BJ (cell line): Measurements from ENCODE around the gene OSBP. TPM values are rescaled to one million over a fixed set of nuclear protein-coding genes. Genes with fewer than 3 reads are reported as not detected.

Source experiments
- CTCF ChIA-PET: fragments of 350-600 bp; formaldehyde crosslinking; extraction: SDS; loops from one replicate; lab custom pipeline; 2021; ENCODE audit warnings: antibody characterized with exemption, inconsistent platforms; lab: Yijun Ruan, JAX
- POLR2A ChIA-PET: fragments of 300-600 bp; sonication (Branson Sonifier 250); formaldehyde crosslinking; extraction: SDS; loops from one replicate; lab custom pipeline; 2021; ENCODE audit warnings: antibody characterized with exemption; lab: Charles Lee
- DNase-seq: peaks from one replicate; pipeline ENCODE4 v3.0.0-alpha.2; 2011; ENCODE audit warnings: low read depth
- H3K27me3 ChIP-seq: 2 replicates; pipeline ENCODE4 v1.6.0; 2011; ENCODE audit warnings: low read length; ENCODE audit not compliant: control insufficient read depth, insufficient read depth
- H3K36me3 ChIP-seq: 2 replicates; pipeline ENCODE4 v1.5.1; 2011; ENCODE audit warnings: low read length; ENCODE audit not compliant: control insufficient read depth, insufficient read depth
- H3K4me3 ChIP-seq: 2 replicates; pipeline ENCODE4 v1.5.1; 2011; ENCODE audit warnings: low read depth, mild to moderate bottlenecking, control low read depth, low read length
- CTCF ChIP-seq: IDR thresholded peaks from 2 replicates; pipeline ENCODE4 v1.5.1; 2011; ENCODE audit warnings: low read depth, mild to moderate bottlenecking, control low read depth, inconsistent platforms, low read length, moderate library complexity; ENCODE audit not compliant: insufficient read depth
- polyA plus RNA-seq: library from polyadenylated mRNA; depleted of rRNA; stranded (reverse); fragments of >200 nt; gene quantifications from 2 replicates; pipeline ENCODE4 v1.2.3, GENCODE V29; 2011

OSBP gene
- polyA plus RNA-seq, 1 experiment: 10.0 TPM

DNA sequence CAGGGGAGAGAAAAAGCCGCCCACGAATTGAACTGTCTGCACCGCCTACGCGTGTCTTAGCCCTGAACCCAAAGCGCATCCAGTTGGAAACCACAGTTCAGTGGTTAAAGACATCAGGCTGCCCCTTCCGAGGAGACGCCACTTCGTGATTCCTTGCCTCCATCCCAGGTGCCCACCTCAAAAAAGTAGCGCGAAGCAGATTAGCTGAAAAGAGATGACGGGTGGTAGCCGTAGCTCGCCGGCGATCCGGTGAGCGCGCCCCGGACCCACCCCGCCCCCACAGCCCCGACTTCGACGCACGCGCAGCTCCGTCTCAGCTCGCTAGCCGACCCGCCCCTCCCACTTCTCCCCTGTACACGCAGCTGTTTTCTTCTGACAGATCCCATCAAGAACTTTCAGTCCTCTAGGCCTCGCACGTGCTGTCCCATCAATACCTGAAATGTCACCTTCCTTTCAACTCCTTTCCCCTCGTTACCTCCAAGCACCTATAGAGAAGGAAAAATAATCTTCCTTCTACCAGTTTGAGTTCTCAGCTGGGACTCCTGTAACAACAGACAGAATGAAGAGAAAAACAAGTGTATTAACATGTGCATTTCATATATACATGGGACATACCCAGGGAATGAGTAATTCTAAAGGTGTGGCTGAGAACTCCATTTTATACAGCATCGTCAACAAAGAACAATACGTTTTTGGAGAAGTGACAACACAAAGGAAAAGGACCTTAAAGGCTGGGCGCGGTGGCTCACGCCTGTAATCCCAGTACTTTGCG lies 54.7 kb downstream of the OSBP start:
- POLR2A ChIA-PET: interaction anchor here (0.6 kb wide), 1 partner anchor 54 kb away, joined by 4 read pairs; no protein-coding TSS in a partner anchor

DNA sequence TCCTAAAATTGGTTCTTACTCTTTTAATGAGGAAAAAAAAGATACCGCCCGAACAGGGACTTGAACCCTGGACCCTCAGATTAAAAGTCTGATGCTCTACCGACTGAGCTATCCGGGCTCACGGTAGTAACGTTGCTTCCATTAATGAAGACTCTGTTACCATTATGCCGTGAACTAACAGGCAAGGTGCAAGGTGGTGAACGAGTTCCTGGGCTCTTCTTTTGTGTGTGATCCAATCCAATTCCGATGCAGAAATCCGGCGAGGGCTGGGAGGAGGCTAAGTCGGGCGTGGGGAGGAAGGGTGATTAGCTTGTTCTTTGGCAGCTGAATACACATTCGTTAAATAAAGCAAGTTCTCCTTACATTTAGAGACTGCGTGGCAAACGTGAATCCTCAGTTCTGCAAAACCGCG lies 55.3 kb downstream of the OSBP start:
- H3K4me3 ChIP-seq: peak overlapping the region; percentile 82
- no peaks in the 10 kb centered on the region for H3K36me3 ChIP-seq
- CTCF ChIA-PET: interaction anchor here (0.6 to 0.9 kb wide), 3 partner anchors 8 to 1579 kb away, joined by 3 to 4 read pairs (median 3); no protein-coding TSS in a partner anchor
- TF ChIP-seq CTCF: no peak
- no peaks in the 10 kb centered on the region for H3K27me3 ChIP-seq
- no peak for DNase-seq
- POLR2A ChIA-PET: no interaction called here

More for the DNA sequence above, 54.7 kb downstream of the OSBP start:
- TF ChIP-seq CTCF: no peak
- DNase-seq: no peak
- H3K27me3 ChIP-seq: no peaks in the 10 kb centered on the region
- H3K4me3 ChIP-seq: peak overlapping the region; percentile 82
- CTCF ChIA-PET: interaction anchor here (0.6 to 0.9 kb wide), 4 partner anchors 9 to 1579 kb away, joined by 3 to 4 read pairs (median 3); no protein-coding TSS in a partner anchor
- no peaks in the 10 kb centered on the region for H3K36me3 ChIP-seq

GRCh38 chr11:59559886-59560285 lies 55.7 kb downstream of the OSBP start:
- Histone ChIP-seq H3K4me3 (no peak overlapping the region), H3K36me3 (no peaks in the 10 kb centered on the region), H3K27me3 (no peaks in the 10 kb centered on the region)
- ChIA-PET CTCF (interaction anchor here (0.9 kb wide), 1 partner anchor 8 kb away, joined by 4 read pairs; no protein-coding TSS in a partner anchor), POLR2A (no interaction called here)
- no peak for DNase-seq
- no peak for TF ChIP-seq CTCF

- DNase-seq: no peak
Measured at GRCh38 chr11:59558270-59558643, 57.3 kb downstream of the OSBP start.

More at GRCh38 chr11:59558270-59558643, 57.3 kb downstream of the OSBP start:
- no peaks in the 10 kb centered on the region for H3K36me3 ChIP-seq
- CTCF ChIA-PET: interaction anchor here (1.1 to 1.5 kb wide), 3 partner anchors 21 to 184 kb away, joined by 3 to 7 read pairs (median 3); partner anchors contain the start of gene PATL1
- POLR2A ChIA-PET: no interaction called here
- no peak for TF ChIP-seq CTCF
- H3K27me3 ChIP-seq: no peaks in the 10 kb centered on the region
- no peak overlapping the region for H3K4me3 ChIP-seq
